ENCODE data around the gene HES7.

- TF ChIP-seq CTCF (IDR thresholded peaks at IDR 0.05) (no peak), POLR2A (IDR thresholded peaks at IDR 0.05) (no peak), EP300 (IDR thresholded peaks at IDR 0.05) (no peak)
Measured at GRCh38 chr17:8121407-8121680, 2.6 kb downstream of the HES7 start.
